ENCODE data around the gene CCDC183. TPM values are rescaled to one million over a fixed set of nuclear protein-coding genes. Genes with fewer than 3 reads are reported as not detected.
"Not testable (repeated sequence)": the region's sequence is repeated elsewhere in the genome, so short reads cannot be mapped to it uniquely, and the experiment has no call there.

The CCDC183 gene
- total and polyA plus RNA-seq, 10 of the 15 experiments (the other 5 are each of a cell fraction or from before 2014, with no cell fraction given): 0.04 to 1.2 (median 0.55) TPM; not detected in 5

- H3K79me2 ChIP-seq (ENCODE audit: control insufficient read depth, insufficient read depth, low read length); H3K9me3 ChIP-seq (replicated peaks; ENCODE audit: control insufficient read depth, insufficient read depth, low read length); H4K20me1 ChIP-seq (ENCODE audit: control insufficient read depth, insufficient read depth); FAIRE-seq; in situ Hi-C loops (cut with MboI); H3K36me3 ChIP-seq (ENCODE audit: control insufficient read depth in 2 of 2, insufficient read depth in 2 of 2, low read length in 1 of 2); H2AFZ ChIP-seq (ENCODE audit: control insufficient read depth, low read depth, low read length); ATAC-seq; H3K4me3 ChIP-seq; H3K27me3 ChIP-seq (replicated peaks in 1 of 2; ENCODE audit: control insufficient read depth in 2 of 2, insufficient read depth in 2 of 2, low read length in 1 of 2); DNase-seq (ENCODE audit: low read depth, low spot score); H3K27ac ChIP-seq (ENCODE audit: control insufficient read depth, insufficient read depth); BruUV-seq (replicated peaks): not testable (repeated sequence)
- Histone ChIP-seq H3K9ac (ENCODE audit: control insufficient read depth, insufficient read depth, low read length) (0 out of 2 replicates have a peak overlapping the region, but pooled peaks have one; percentile 12), H3K4me2 (ENCODE audit: control insufficient read depth, insufficient read depth) (peak overlapping the region; percentile 17; the same call in 1 of the 2 replicates), H3K4me1 (ENCODE audit: control insufficient read depth, insufficient read depth, low read length) (peaks cover 10% of the 10 kb centered on the region)
- CTCF ChIA-PET: interaction anchor here (1.1 to 13.1 kb wide), 15 partner anchors 11 to 278 kb away, joined by 3 to 163 read pairs (median 7); partner anchors contain the start of genes AJM1 and FUT7
- intact Hi-C loops (cut with micrococcal nuclease; ENCODE audit: unreplicated experiment): loop anchor here (5.0 kb wide), 1 partner anchor 448 kb away; no protein-coding TSS in a partner anchor
- WGBS (ENCODE audit: insufficient coverage, insufficient replicate concordance, low lambda C conversion rate, missing lambda C conversion rate): 57% methylated on average over 27 of the region's 27 CpGs
- POLR2A ChIA-PET: interaction anchor here (0.7 to 1.4 kb wide), 4 partner anchors 113 to 334 kb away, joined by 3 to 5 read pairs (median 4); no protein-coding TSS in a partner anchor
- RAD21 ChIA-PET (ENCODE audit: unreplicated experiment): interaction anchor here (0.9 to 4.1 kb wide), 6 partner anchors 11 to 282 kb away, joined by 3 to 28 read pairs (median 6); partner anchors contain the start of gene SAPCD2
- SMC1A ChIA-PET (ENCODE audit: uncharacterized antibody, unreplicated experiment): interaction anchor here (0.8 to 3.7 kb wide), 4 partner anchors 23 to 249 kb away, joined by 3 to 23 read pairs (median 12); no protein-coding TSS in a partner anchor
These were observed 7.3 kb upstream of the CCDC183 start for GRCh38 chr9:136788644-136789522.

GRCh38 chr9:136789523-136789937 is 6.6 kb upstream of the CCDC183 start:
- TF ChIP-seq ZNF592 (IDR thresholded peaks at IDR 0.05) (peak; percentile 58; the same call in 1 of the 2 replicates), ZBTB11 (CRISPR knock-in tag; IDR thresholded peaks at IDR 0.05) (no peak)
- POLR2A ChIA-PET: interaction anchor here (0.7 to 1.6 kb wide), 3 partner anchors 147 to 333 kb away, joined by 4 to 5 read pairs (median 4); no protein-coding TSS in a partner anchor
- intact Hi-C loops (cut with micrococcal nuclease; ENCODE audit: unreplicated experiment): loop anchor here (5.0 kb wide), 1 partner anchor 448 kb away; no protein-coding TSS in a partner anchor
- CTCF ChIA-PET: interaction anchor here (2.0 to 13.1 kb wide), 2 partner anchors 20 to 245 kb away, joined by 22 to 163 read pairs; no protein-coding TSS in a partner anchor
- H3K79me2 ChIP-seq (ENCODE audit: control insufficient read depth, insufficient read depth, low read length): peaks cover 2% of the 10 kb centered on the region; the same call in 1 of the 2 replicates
- no peaks in the 10 kb centered on the region for H3K9me3 ChIP-seq (replicated peaks; ENCODE audit: control insufficient read depth, insufficient read depth, low read length)
- no peak overlapping the region for H3K9ac ChIP-seq (ENCODE audit: control insufficient read depth, insufficient read depth, low read length)
- H3K4me1 ChIP-seq (ENCODE audit: control insufficient read depth, insufficient read depth, low read length): peaks cover 10% of the 10 kb centered on the region
- RAD21 ChIA-PET (ENCODE audit: unreplicated experiment): interaction anchor here (1.7 to 4.1 kb wide), 2 partner anchors 240 to 245 kb away, joined by 6 to 28 read pairs; no protein-coding TSS in a partner anchor
- BruUV-seq (replicated peaks): no TSS peak
- no peaks in the 10 kb centered on the region for H3K27me3 ChIP-seq (replicated peaks in 1 of 2; ENCODE audit: control insufficient read depth in 2 of 2, insufficient read depth in 2 of 2, low read length in 1 of 2)
- no peaks in the 10 kb centered on the region for H3K36me3 ChIP-seq (ENCODE audit: control insufficient read depth in 2 of 2, insufficient read depth in 2 of 2, low read length in 1 of 2)
- 75% methylated on average over 3 of the region's 3 CpGs for WGBS (ENCODE audit: insufficient coverage, insufficient replicate concordance, low lambda C conversion rate, missing lambda C conversion rate)
- DNase-seq (ENCODE audit: low read depth, low spot score) (no peak), FAIRE-seq (no peak), ATAC-seq (no peak)
- H2AFZ ChIP-seq (ENCODE audit: control insufficient read depth, low read depth, low read length): no peak overlapping the region
- H3K27ac ChIP-seq (ENCODE audit: control insufficient read depth, insufficient read depth): no peak overlapping the region
- no peak overlapping the region for H3K4me3 ChIP-seq
- no peak overlapping the region for H3K4me2 ChIP-seq (ENCODE audit: control insufficient read depth, insufficient read depth)
- H4K20me1 ChIP-seq (ENCODE audit: control insufficient read depth, insufficient read depth): peaks cover 2% of the 10 kb centered on the region; the same call in 1 of the 2 replicates
- in situ Hi-C loops (cut with MboI): no loop called here
- SMC1A ChIA-PET (ENCODE audit: uncharacterized antibody, unreplicated experiment): no interaction called here
